ENCODE measurements around the gene TNFAIP1.

DNA sequence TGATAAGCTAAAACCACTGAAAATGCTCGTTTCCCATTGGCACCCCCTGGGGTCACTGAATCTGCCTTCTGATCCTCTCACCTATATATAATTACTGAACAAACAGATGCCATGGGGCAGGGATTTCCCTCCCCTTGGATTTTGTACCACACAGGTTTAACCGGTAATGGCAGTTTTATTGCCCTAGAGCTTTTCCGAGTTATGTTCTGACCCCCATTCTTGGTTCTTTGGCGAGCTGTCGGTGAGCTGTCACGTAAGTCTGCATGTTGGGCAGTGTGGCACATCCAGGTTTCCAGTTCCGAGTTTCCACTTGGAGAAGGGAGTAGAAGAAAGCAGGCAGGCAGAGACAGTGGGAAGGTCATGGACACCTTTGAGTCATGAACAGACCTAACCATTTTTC lies 9.4 kb upstream of the TNFAIP1 start:
- TF ChIP-seq EZH2 (IDR thresholded peaks at IDR 0.05; ENCODE audit: low read length) = no peak
- TF ChIP-seq, protein P1, sequence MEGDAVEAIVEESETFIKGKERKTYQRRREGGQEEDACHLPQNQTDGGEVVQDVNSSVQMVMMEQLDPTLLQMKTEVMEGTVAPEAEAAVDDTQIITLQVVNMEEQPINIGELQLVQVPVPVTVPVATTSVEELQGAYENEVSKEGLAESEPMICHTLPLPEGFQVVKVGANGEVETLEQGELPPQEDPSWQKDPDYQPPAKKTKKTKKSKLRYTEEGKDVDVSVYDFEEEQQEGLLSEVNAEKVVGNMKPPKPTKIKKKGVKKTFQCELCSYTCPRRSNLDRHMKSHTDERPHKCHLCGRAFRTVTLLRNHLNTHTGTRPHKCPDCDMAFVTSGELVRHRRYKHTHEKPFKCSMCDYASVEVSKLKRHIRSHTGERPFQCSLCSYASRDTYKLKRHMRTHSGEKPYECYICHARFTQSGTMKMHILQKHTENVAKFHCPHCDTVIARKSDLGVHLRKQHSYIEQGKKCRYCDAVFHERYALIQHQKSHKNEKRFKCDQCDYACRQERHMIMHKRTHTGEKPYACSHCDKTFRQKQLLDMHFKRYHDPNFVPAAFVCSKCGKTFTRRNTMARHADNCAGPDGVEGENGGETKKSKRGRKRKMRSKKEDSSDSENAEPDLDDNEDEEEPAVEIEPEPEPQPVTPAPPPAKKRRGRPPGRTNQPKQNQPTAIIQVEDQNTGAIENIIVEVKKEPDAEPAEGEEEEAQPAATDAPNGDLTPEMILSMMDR (optimal IDR thresholded peaks at IDR 0.05 in 1 of 3, IDR thresholded peaks at IDR 0.05 in 1 of 3, conservative IDR thresholded peaks at IDR 0.05 in 1 of 3; ENCODE audit: extremely low read depth in 1 of 3, insufficient read depth in 2 of 3, low read length in 3 of 3) = no peak
